ENCODE results near the gene FRA10AC1.

FRA10AC1 gene

DNA sequence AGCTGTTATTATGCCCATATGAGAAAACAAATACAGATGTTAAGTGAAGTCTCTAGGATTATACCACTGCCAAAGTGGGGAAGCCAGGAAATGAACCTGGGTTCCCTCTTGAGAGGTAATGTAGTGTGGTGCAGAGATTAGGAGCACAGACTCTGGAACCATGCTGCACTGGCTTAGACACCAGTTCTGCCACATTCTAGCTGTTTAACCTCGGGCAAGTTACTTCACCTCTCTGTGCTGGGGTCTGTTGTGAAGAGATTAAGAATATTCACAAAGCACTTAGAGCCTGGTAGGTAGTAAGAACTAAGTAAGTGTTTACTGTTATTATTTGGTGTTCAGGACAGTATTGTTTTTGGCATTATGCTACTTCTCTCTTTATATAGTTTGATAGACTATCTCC is 48.2 kb downstream of the FRA10AC1 start:
- TF ChIP-seq, protein P1, sequence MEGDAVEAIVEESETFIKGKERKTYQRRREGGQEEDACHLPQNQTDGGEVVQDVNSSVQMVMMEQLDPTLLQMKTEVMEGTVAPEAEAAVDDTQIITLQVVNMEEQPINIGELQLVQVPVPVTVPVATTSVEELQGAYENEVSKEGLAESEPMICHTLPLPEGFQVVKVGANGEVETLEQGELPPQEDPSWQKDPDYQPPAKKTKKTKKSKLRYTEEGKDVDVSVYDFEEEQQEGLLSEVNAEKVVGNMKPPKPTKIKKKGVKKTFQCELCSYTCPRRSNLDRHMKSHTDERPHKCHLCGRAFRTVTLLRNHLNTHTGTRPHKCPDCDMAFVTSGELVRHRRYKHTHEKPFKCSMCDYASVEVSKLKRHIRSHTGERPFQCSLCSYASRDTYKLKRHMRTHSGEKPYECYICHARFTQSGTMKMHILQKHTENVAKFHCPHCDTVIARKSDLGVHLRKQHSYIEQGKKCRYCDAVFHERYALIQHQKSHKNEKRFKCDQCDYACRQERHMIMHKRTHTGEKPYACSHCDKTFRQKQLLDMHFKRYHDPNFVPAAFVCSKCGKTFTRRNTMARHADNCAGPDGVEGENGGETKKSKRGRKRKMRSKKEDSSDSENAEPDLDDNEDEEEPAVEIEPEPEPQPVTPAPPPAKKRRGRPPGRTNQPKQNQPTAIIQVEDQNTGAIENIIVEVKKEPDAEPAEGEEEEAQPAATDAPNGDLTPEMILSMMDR (IDR thresholded peaks at IDR 0.05) = no peak

DNA sequence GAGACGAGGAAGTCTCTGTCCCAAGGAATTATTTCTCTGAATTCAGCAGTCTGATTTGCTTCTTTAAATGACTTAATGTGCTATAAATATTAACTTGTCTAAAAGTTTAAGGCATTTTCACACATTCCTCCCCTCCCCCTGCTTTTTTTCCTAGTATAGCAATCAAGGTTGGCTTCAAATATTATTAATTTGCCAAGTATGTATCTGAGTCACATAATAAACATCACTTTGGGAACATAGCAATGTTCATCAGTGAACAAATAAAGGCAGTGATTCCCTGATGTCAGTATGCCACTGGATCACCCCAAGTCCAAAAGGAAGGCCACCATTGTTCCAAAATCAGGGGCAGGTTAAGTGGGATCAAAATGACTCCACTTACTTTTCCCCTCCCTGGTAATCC is 49.5 kb downstream of the FRA10AC1 start:
- TF ChIP-seq, protein P1 (IDR thresholded peaks at IDR 0.05) = no peak

DNA sequence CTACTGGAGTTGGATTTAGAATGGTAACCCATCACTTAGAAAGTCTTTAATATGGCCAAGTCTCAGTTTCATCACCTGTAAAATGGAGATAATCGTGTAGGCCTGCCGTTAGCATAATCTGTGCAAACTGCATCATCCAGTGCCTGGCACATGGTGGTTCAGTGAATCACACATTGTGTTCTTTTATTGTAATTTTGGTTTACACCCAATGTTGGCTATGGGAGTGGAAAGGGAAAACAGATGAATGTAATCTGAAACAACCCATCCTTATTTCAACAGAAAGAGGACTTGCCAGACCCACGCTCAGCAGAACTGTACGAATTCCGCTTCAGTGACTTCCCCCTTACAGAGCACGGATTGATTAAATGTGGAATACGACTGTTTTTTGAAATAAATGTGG is 62.6 kb downstream of the FRA10AC1 start:
- TF ChIP-seq, protein P1 (IDR thresholded peaks at IDR 0.05) = no peak

DNA sequence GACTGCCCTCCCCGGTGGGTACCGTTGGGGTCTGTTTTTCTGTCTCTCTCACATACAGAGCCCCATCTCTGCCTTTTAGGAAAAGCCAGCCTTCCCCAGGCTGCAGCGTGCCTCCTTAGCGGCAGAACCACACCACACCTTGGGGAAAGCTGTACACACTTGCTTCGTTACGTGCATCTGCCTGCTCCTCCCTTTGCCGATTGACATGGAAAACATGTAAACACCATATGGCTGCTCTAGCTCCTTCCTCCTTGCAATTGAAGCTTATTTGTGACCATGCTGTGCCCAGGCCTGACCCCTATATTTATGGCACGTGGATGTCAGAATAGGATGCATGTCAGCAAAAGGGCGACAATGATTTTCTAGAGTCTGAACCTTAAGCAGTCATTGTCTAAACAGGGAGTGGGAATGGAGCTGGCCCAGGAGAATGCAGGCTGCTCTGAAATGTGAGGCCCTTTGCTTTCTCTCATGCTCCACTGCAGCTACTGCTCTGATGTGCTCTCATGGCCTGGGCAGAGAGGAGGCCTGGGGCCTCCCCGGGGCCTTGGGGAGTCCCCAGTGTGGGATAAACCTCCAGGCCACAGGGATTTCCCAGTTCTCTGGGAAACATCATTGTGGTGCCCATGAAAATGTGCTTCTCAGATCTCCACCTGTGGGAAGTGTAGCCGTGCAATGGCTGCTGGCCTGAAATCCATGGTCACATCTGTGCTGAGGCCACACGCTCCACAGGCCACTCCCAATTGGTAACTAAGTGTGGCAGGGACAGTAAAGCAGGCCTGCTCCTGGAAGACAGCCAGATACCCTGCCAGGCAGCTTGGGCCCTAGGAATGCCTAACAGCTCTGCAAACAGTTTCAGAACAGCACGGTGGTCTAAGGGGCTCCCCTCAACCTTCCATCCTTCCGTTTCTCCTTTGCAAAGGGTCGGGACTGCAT is 71.5 kb downstream of the FRA10AC1 start:
- TF ChIP-seq, protein P1 (IDR thresholded peaks at IDR 0.05) = no peak

DNA sequence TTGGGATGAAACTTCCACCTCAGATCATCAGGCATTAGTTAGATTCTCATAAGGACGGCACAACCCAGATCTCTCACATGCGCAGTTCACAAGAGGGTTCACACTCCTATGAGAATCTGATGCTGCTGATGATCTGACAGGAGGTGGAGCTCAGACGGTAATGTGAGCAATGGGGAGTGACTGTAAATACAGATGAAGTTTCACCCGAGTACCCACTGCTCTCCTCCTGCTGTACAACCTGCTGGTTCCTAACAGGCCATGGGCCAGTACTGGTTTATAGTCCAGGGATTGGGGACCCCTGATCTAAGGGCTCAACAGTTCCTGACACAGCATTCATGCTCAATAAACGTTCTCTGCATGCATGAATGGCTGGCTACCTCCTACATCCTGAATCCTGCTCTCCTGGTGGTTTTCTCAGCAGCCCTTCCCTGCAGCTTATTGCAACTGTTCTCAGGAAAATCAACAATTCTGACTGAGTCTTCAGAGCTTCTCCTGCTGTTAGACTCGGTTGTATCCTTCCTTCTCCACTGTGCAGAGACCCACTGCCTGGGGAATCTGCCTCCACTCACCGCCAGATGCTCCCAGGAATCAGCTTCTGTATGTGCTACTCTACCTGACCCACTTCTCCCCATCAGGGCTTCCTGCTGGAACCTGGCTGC is 72.6 kb downstream of the FRA10AC1 start:
- TF ChIP-seq, protein P1 (IDR thresholded peaks at IDR 0.05) = no peak

DNA sequence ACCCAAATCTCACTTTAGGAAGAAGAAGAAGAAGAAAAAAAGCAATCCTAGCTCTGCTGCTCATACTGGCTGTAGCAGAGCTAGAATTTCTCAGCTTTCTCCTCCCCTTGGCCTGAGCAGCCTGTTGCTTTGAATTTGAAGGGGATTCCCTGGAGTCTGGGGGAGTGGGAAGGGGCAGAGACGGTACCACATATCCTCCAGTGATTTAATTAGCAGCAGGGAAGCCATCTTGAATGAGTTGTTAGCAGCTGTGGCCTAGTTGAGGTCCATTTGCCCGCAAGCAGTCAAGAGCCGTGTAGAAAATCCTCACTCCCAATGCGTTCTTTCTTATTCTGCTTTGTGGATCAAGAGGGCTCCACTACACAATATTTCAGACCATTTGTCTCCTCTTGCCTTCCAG is 73.5 kb downstream of the FRA10AC1 start:
- TF ChIP-seq, protein P1 (IDR thresholded peaks at IDR 0.05) = no peak

DNA sequence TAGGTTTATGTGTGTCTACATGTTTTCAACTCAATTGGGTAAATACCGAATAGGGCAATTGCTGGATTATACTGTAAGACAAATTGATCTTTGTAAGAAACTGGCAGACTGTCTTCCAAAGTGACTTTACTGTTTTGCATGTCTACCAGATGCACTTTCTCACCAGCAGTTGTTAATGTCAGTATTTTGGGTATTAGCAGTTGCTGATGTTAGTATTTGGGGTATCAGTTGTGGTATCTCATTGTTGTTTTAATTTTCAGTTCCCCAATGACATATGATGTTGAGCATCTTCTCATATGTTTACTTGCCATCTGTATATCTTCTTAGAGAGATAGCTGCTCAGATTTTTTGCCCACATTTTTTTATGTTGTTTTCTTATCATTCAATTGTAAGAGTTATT is 79.5 kb downstream of the FRA10AC1 start:
- TF ChIP-seq, protein P1 (IDR thresholded peaks at IDR 0.05) = no peak

Data from LNCAP (cell line).